Left colon (tissue), 2 donors: Measurements from ENCODE around the gene ANKS1B. TPM values are rescaled to one million over a fixed set of nuclear protein-coding genes. Genes with fewer than 3 reads are reported as not detected.

Experiments
- ATAC-seq: fragments of 200-7000 bp; cut with Tn5 transposase; one replicate; pipeline ENCODE4 v1.9.1; 2020; ENCODE audit warnings: mild to moderate bottlenecking, moderate library complexity
- DNase-seq, 2 donors: peaks; one replicate each; pipeline ENCODE4 v3.0.0-alpha.2; 2020
- intact Hi-C, 2 donors: fragments of 100-400 bp; cut with DNase I in 1 of 2; cut with micrococcal nuclease in 1 of 2; formaldehyde crosslinking; loops; one replicate each; pipeline versions ENCODE4 v1.11.2 to v1.14.0; 2022; cut with DNase I, micrococcal nuclease
- total RNA-seq, 2 donors: library from RNA; stranded (reverse); fragmentation: NEBNext Ultra II Directional; extraction: Animal tissue kit (Norgen Biotek cat#: 25700); gene quantifications; one replicate each; pipeline ENCODE4 v1.2.1, GENCODE V29; 2021
- donor health status: DM: no; HTN: no; CAD: no.
- donor health status: DM: yes; HTN: yes; CAD: no.

Gene ANKS1B
- total RNA-seq, 2 donors from 2014 or later: 1.1 to 4.1 TPM

DNA sequence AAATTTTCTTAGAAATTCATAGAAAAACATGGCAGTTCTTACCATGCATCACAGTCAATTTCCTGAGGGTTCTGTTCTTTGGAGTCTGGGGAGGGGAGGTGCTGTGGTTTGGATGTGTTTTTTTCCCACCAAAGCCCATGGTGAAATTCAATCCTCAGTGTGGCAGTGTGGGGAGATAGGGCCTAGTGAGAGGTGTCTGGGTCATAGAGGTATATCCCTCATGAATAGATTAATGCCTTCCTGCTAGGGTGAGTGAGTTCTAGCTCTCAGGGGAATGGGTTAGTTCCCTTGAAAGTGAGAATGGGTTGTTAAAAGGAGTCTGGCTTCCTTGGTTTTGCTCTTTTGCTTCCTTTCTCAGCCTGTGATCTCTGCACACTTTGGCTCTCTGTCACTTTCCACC lies 1061.9 kb downstream of the ANKS1B start:
- intact Hi-C loops: no loop called here
- no peak for ATAC-seq
- no peak for DNase-seq

DNA sequence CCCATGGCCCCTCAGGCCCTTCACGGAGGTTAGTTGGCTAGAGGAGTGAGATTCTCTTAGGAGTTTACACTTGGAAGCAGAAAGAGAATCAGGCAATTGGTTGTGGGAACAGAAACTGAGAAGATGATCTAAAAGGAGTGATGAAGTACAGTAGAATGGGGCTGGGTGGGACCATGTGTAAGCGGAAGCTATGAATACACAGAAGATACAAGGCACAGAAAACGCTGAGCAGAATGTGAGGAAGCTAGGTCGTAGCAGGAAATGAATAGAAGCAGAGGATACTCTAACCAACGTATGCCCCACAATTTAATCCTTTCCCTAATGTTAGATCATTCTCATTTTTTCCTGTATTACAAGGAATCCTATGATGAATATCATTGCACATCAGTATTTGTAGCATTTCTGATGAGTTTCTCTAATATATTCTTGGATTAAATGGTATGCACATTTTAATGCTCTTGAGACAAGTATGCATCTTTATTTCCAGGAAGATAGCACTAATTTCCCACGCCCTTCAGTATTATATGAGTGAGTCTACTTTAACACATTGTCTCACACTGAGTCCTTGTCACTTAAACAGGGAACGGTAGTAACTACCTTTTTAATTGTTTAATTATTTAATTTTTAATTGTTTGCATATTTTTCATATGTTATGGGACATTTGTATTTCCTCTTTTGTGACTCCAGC lies 1066.4 kb downstream of the ANKS1B start:
- no peak for DNase-seq
- intact Hi-C loops: no loop called here
- no peak for ATAC-seq

DNA sequence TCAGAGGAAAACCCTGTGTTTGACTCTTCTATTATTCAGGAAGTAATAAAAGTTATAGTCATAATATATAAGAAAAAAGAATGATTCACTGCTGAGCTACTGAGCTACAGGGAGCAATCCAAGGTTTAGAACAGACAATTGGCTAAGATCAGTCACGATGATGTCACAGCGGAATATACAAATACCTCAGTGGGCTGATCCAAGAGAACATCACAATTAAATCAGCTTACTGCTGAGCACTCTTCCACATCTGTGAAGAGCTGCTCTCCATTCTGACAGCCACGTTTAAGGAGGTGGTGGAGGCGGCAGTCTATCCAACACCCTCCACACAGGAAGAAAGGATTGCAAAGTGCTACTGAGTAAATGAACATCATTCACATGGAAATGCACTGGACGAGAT lies 1068.6 kb downstream of the ANKS1B start:
- no peak for ATAC-seq

DNA sequence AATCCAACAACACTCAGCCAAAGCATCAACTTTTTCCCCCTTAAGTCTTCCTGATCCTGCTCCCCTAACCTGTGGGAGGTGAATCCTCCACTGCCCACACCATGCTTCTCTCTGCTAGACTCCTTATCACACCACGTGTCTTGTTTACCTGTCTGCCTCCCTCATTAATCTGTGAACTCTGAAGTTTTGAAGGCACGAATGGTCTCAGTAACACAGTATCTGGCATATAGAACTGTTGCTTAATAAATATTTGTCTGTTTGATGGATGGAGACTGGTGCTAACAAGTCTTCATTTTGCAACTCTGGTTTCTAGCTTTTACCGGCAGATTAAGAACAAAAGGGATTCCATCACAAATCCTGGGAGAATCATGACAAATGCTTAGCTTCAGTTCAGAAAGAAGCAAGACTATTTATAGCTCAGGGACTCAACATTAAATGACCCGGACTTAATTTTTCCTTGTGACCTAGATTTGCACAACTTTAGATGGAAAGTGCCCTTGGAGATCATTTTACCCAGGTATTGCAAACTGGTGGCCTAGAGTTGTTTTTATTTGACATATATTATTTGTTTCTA lies 1072.2 kb downstream of the ANKS1B start:
- intact Hi-C loops: no loop called here
- ATAC-seq (no peak), DNase-seq (no peak)

More for the DNA sequence above, 1068.6 kb downstream of the ANKS1B start:
- no peak for DNase-seq
- intact Hi-C loops: no loop called here

DNA sequence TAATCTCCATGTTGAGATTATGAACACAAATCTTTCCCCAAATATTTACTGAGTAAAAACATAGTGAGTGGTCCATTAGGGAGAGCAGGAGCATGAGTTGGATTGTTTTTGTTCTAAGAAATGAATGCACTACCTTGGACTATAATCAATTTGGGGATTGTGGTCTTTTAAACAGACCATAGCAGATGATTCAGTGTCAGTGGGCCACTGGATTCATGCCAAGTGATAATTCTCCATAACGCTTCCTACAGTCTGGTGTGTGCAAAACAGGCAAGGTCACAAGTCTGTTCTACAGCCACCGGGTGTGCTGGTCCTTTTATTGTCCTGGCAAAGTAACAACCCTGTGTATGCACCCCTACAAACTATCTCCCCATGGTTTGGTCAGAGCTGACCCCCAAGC lies 1073.3 kb downstream of the ANKS1B start:
- intact Hi-C loops: no loop called here
- ATAC-seq (no peak), DNase-seq (no peak)

DNA sequence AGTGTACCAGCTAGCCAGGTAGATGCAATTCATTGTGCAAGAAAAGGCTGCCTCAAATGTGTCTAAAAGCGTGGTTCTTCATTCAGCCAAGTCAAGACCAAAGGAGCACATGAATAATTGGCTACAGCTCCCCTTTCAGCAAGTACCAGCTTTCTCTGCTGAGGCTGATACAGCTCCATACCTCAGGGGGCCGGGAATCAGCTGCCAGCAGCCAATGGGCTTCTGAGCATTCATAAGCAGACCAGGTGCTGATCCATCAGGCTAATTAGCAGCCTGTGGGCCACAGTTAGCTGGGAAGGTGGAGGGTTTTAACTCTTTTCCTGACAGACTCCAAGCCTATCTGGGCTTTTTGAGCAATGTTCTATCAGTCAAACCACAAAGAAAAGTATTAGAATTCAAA lies 1075.0 kb downstream of the ANKS1B start:
- intact Hi-C loops: no loop called here
- ATAC-seq (no peak), DNase-seq (no peak)

DNA sequence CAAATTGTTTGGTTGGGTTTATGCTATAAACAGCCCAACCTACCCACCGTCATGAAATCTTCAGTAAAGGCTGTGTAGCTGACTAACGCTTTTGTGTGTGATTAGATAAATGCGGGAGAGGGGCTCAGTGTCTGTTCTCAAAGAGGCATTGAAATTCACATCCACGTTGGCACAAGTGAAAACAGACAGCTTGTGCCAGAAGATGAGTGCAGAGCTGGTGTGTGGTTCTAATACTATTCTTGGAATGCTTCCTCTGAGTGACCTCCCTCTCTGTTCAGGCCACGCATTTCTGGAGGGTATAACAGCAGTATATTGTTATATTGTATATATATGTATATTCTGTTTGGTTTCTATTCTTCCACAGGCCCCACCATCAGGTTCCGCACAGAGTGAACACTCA lies 1075.9 kb downstream of the ANKS1B start:
- ATAC-seq: no peak
- intact Hi-C loops: no loop called here

DNA sequence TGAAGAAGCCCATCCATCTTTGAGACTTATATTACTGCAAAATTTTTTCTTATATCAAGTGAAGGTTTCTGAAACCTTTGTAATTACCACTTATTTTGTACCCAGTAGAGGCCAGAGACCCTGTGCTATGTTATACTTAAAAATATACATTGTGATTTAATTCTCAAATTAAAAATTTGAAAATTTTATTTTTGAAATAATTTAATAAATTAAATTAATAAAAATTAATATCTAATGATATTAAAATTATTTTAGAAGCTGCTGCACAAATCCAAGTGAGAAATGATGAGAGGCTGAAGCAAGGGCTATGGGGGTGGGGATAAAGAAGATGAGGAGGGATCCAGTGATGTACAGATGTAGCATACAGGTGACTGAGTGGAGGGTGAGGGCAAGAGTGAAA lies 1080.9 kb downstream of the ANKS1B start:
- no peak for DNase-seq
- no peak for ATAC-seq
- intact Hi-C loops: no loop called here

More for the DNA sequence above, 1075.9 kb downstream of the ANKS1B start:
- DNase-seq: no peak

DNA sequence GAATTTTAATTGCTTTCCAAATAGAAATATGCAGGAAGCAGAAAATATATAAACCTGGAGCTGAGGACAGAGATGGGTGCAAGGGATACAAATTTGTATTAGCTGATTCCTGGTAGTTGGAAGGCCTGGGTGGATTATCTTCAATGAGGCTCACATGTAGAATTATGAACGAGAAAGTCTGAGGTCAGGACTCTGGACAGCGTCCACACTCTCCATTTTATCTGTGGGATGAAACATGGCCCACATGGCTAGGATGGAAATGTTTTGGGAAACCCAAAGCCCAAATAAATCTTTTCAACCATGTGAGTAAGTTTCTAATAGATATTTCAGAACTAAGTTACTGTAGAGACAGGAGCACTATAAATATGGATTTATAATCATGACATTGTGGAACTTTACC lies 1083.5 kb downstream of the ANKS1B start:
- DNase-seq: no peak
- intact Hi-C loops: no loop called here
- no peak for ATAC-seq

DNA sequence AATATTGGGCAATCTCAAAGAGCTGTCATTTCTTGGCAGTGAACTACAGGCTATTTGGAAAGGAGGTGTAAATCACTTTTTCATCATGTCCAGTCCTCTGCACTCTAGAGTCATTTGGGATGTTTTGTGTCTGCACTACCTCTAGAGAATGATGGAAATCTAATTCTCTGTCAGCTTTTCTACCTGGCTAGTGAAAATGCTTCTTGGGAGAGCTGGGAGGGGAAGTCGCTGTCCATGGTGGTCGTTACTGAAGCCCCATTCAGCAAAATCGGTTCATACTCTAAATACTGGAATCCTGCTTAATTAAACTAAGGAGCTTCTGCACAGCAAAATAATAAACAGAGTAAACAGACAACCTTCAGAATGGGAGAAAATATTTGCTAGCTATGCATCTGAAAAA lies 1087.8 kb downstream of the ANKS1B start:
- DNase-seq (no peak), ATAC-seq (no peak)

DNA sequence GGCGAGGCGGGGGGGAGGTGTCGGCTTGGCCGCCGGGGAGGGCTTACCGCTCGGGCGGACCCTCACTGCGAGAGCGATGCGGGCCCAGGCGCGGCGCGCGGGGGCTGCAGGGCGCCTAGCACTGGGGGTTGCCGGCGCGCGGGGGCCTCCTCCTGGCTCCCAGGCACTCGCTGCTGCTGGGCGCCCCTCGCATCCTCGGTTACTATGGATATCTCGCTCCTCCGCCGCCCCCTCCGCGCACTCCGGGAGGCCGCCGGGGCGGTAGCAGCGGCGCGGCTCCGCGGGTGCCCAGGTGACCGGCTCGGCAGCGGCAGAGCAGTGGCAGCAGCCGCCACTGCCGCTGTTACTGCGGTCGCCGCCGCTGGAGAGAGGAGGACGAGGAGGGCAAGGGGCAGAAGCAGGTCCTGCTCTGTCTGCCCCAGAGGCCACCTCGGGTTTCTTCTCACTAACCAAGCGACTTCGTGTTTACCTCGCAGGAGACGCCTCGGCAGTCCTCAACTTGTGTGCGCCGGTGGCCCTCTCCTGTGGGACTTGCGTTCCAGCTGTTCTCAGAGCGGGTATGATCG lies 1089.6 kb downstream of the ANKS1B start:
- no peak for ATAC-seq
- intact Hi-C loops: no loop called here
- DNase-seq: no peak

More for the DNA sequence above, 1087.8 kb downstream of the ANKS1B start:
- intact Hi-C loops: no loop called here

DNA sequence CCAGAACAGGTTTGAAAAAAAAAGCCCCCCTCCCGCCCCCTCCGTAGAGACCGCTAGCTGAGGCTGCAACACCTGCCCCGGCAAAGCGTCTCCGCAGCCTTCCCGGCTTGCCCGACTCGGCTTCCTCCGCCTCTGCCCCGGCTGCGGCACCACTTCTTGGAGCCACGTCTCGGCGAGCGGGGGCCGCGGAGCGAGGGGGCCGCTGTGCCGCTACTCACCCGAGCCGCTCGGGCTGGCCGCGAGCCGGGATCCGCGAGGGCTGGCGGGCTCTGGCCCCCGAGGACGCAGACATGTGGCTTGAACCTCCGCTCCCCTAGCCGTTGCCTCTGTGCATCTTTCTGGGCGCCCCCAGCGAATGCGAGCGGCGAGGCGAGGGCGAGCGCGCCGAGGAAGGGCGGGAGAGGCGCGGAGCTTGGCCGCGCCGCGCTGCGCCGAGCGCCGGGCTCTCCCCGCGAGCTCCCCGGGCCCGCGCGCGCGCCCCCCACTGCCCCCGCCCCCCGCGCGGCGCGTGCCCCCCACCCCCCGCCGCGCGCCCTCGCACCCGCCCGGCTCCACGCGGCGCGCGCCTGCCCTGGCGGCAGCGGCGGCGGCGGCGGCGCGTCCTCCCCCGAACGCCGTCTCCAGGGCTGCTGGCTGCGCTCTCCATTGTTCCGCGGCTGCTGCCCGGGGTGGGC lies 1090.2 kb downstream of the ANKS1B start:
- intact Hi-C loops: no loop called here
- ATAC-seq: no peak
- no peak for DNase-seq

DNA sequence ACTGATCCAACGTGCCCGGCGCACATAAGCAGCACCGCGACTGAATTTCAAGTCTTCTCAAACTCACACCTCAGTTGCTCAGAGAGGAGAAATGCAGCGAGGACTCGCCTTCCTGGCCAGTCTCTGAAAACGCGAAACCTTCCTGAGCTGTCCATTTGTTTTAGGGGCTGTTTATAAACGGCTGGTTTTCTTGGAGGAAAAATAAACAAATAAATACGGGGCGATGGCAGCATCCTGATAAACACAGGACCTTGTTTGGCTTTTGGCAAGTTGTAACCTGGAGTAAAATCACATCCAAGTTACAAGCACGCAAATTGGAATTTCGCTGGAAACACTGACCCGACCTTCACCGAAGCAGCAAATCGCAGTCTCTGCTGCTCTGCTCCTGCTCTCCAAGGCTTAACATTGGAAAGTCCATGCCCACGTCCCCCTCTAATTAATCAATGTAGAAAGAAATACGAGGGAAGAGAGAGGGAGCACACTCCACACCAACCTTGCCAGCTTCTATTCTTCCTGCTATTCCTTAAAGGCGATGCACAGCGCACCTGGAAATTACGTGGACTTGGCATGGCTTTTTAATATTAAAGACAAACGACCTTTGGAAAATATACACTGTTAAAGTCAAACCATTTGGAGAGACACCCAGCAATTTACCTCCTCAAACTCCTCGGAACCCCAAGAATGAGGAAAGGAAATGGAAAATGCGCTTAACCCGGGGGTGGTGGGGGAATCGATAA lies 1090.9 kb downstream of the ANKS1B start:
- ATAC-seq: no peak

DNA sequence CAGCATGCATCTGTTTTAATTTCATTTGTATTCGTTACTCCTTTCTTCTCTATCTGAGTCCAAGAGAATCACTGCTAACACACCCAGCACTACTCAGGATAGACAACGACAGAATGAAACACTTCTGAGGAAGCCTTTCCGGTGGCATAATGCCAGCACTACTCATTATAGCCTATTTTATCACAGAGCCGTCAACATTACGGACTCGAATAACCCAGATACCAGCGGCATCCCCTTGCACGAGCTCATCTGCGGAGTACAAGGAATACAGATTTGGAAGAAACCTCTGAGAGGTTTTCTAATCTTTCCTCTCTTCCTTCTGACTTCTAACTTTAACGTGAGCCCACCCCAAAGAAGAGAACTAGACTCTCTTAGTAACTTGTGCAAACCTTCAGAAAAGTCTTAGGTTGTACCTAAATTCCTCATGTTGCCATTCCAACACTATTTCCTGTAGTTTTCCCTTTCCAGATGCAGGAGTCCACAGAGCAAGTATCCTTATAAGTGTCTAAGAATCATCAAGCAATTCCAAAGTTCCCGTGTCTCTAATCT lies 1091.5 kb downstream of the ANKS1B start:
- no peak for ATAC-seq
- DNase-seq: no peak
- intact Hi-C loops: no loop called here

More for the DNA sequence above, 1090.9 kb downstream of the ANKS1B start:
- intact Hi-C loops: no loop called here
- no peak for DNase-seq

DNA sequence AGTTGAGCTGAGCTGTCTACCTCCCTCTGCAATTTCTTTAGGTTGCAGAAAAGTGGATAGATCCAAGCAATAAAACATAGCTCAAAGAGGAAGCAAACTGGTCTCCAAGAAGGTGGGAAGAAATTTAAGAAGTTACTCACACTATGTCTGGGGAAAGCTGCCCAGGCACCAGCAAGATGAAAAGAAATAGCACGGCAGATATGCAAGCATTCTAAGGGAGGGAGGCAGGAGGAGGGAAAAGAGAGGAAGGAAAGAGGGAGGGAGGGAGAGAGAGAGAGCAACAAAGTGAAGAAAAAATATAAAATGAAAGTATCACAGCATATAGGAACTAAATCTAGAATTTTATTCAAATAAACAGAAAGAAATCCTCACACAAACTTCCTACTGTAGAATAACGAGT lies 1099.0 kb downstream of the ANKS1B start:
- ATAC-seq (no peak), DNase-seq (no peak)
- intact Hi-C loops: no loop called here

DNA sequence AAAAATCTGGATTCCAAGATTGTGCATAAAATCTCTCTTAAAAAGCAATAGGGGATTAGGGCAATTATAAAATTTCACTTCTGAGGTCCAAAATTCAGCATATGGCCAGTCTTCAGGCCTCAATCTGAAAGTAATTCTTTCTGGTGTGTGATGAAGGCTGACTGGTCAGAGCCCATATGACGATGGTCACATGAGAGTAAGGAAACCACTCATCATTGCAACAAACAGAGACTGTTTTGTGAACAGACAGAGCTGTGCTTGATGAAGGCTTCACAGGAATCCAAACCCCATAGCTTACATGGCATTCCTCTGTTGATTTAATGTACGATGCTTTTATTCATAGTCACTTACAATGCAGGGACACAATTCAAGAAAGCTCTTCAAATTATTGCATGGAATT lies 1101.5 kb downstream of the ANKS1B start:
- ATAC-seq: no peak

DNA sequence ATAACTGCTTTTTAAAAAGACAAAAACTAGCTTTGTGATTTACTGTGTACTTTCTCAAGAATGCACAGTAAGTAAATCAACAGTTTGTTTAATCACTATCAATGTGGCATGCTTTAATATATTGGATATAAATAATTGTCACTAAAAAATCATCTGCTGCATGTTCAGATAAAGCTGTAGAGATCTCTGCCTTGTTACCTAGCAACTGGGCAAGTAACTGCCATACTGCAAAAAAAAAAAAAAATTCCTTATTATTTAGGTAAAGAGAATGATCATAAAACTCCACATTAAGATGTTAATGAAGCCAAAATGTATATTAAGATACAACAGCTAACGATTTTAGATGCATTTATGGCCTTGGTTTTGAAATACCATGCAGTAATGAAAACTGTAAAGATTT lies 1102.2 kb downstream of the ANKS1B start:
- ATAC-seq: no peak
- DNase-seq: no peak
- intact Hi-C loops: no loop called here

More for the DNA sequence above, 1101.5 kb downstream of the ANKS1B start:
- no peak for DNase-seq
- intact Hi-C loops: no loop called here

DNA sequence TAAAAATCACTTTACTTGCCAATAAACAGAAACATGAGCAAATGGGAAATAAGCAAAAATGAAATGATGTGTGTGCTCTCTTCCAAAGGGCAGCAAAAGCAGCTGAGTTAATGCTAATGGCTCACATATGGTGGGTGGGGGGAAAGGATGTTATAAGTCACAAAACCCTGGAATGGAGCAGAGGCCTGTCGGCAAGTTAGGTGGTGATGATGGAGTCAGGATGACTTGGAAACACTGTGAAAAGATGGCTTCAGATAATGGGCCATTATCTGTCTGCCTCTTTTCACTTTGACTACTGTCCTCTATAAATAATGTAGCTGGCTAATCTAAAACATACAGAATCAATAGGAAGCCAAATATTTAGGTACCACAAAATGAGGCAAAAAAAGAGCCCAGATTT lies 1111.0 kb downstream of the ANKS1B start:
- no peak for DNase-seq
- intact Hi-C loops: no loop called here
- no peak for ATAC-seq

DNA sequence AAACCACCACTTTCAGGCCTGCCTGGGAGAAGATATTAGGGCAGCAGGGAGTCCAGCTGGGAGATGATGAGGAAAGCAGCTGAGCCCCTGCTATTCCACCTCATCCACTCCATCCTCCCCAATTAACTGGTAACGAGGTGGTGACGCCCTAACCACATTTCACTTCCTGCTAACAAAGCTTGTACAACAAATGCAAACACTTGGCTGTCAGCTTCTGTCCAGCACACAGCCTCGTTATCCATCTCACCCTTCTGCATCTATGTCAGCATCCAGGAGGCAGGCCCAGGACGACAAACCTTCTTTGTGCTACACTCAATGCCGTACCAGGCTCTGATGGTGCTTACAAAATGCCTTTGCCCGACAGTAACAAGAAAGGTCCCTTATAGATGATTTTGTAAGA lies 1114.2 kb downstream of the ANKS1B start:
- DNase-seq (no peak), ATAC-seq (no peak)
- intact Hi-C loops: no loop called here
